ENCODE results near the gene ATXN3L. TPM values are rescaled to one million over a fixed set of nuclear protein-coding genes. Genes with fewer than 3 reads are reported as not detected.

ATXN3L gene
- total RNA-seq, 2 experiments from 2014 or later: not detected

- BruUV-seq (replicated peaks): no TSS peak
- CTCF ChIA-PET (ENCODE audit: unreplicated experiment): no interaction called here
- intact Hi-C loops (cut with micrococcal nuclease; ENCODE audit: unreplicated experiment): no loop called here
Measured at GRCh38 chrX:13340182-13340791, 20.4 kb upstream of the ATXN3L start.

GRCh38 chrX:13339607-13340006 lies 19.8 kb upstream of the ATXN3L start:
- Histone ChIP-seq H3K4me3 (ENCODE audit: low read depth, low read length, poor library complexity, severe bottlenecking) (no peak overlapping the region), H3K4me1 (ENCODE audit: insufficient read depth, low read length, poor library complexity, severe bottlenecking) (peaks cover 2% of the 10 kb centered on the region), H3K27ac (ENCODE audit: low read depth, low read length, poor library complexity, severe bottlenecking) (no peak overlapping the region), H4K20me1 (ENCODE audit: insufficient read depth, low read length) (no peaks in the 10 kb centered on the region), H3K79me2 (ENCODE audit: insufficient read depth, low read depth, low read length) (no peaks in the 10 kb centered on the region), H3K9me3 (ENCODE audit: low read length) (no peaks in the 10 kb centered on the region), H3K4me2 (ENCODE audit: low read length) (no peak overlapping the region), H3K36me3 (ENCODE audit: insufficient read depth, low read length) (no peaks in the 10 kb centered on the region), H3K9me2 (ENCODE audit: insufficient read depth, low read length) (no peaks in the 10 kb centered on the region), H2AFZ (ENCODE audit: low read length) (no peak overlapping the region)
- ChIA-PET CTCF (ENCODE audit: unreplicated experiment) (no interaction called here), POLR2A (interaction anchor here (0.6 kb wide), 1 partner anchor 115 kb away, joined by 3 read pairs; no protein-coding TSS in a partner anchor)
- no peak for DNase-seq (ENCODE audit: low spot score)
- intact Hi-C loops (cut with micrococcal nuclease; ENCODE audit: unreplicated experiment): no loop called here
- no peak for TF ChIP-seq CTCF (conservative IDR thresholded peaks at IDR 0.05; ENCODE audit: low read length)
- TF ChIP-seq EZH2phosphoT487 (IDR thresholded peaks at IDR 0.05; ENCODE audit: borderline replicate concordance, low read depth, low read length): no peak
- BruUV-seq (replicated peaks): no TSS peak

More at GRCh38 chrX:13340182-13340791, 20.4 kb upstream of the ATXN3L start:
- Histone ChIP-seq H3K4me2 (ENCODE audit: low read length) (no peak overlapping the region), H3K9me2 (ENCODE audit: insufficient read depth, low read length) (no peaks in the 10 kb centered on the region), H3K36me3 (ENCODE audit: insufficient read depth, low read length) (no peaks in the 10 kb centered on the region), H3K79me2 (ENCODE audit: insufficient read depth, low read depth, low read length) (no peaks in the 10 kb centered on the region), H2AFZ (ENCODE audit: low read length) (no peak overlapping the region), H4K20me1 (ENCODE audit: insufficient read depth, low read length) (no peaks in the 10 kb centered on the region), H3K27ac (ENCODE audit: low read depth, low read length, poor library complexity, severe bottlenecking) (no peak overlapping the region), H3K4me1 (ENCODE audit: insufficient read depth, low read length, poor library complexity, severe bottlenecking) (peaks cover 9% of the 10 kb centered on the region), H3K4me3 (ENCODE audit: low read depth, low read length, poor library complexity, severe bottlenecking) (no peak overlapping the region), H3K9me3 (ENCODE audit: low read length) (no peaks in the 10 kb centered on the region)
- POLR2A ChIA-PET: interaction anchor here (0.6 kb wide), 1 partner anchor 334 kb away, joined by 5 read pairs; no protein-coding TSS in a partner anchor
- TF ChIP-seq CTCF (conservative IDR thresholded peaks at IDR 0.05; ENCODE audit: low read length): no peak
- no peak for TF ChIP-seq EZH2phosphoT487 (IDR thresholded peaks at IDR 0.05; ENCODE audit: borderline replicate concordance, low read depth, low read length)
- no peak for DNase-seq (ENCODE audit: low spot score)

- H4K20me1 ChIP-seq (ENCODE audit: insufficient read depth, low read length): no peaks in the 10 kb centered on the region
- BruUV-seq (replicated peaks): no TSS peak
- CTCF ChIA-PET (ENCODE audit: unreplicated experiment): no interaction called here
- TF ChIP-seq EZH2phosphoT487 (IDR thresholded peaks at IDR 0.05; ENCODE audit: borderline replicate concordance, low read depth, low read length): no peak
- TF ChIP-seq CTCF (conservative IDR thresholded peaks at IDR 0.05; ENCODE audit: low read length): no peak
- no peaks in the 10 kb centered on the region for H3K9me3 ChIP-seq (ENCODE audit: low read length)
- intact Hi-C loops (cut with micrococcal nuclease; ENCODE audit: unreplicated experiment): no loop called here
- H3K4me2 ChIP-seq (ENCODE audit: low read length): no peak overlapping the region
- H3K79me2 ChIP-seq (ENCODE audit: insufficient read depth, low read depth, low read length): no peaks in the 10 kb centered on the region
- H3K9me2 ChIP-seq (ENCODE audit: insufficient read depth, low read length): no peaks in the 10 kb centered on the region
- DNase-seq (ENCODE audit: low spot score): no peak
- POLR2A ChIA-PET: interaction anchor here (0.6 kb wide), 1 partner anchor 115 kb away, joined by 3 read pairs; no protein-coding TSS in a partner anchor
- no peak overlapping the region for H3K27ac ChIP-seq (ENCODE audit: low read depth, low read length, poor library complexity, severe bottlenecking)
- H3K4me3 ChIP-seq (ENCODE audit: low read depth, low read length, poor library complexity, severe bottlenecking): no peak overlapping the region
- H3K36me3 ChIP-seq (ENCODE audit: insufficient read depth, low read length): no peaks in the 10 kb centered on the region
- H2AFZ ChIP-seq (ENCODE audit: low read length): no peak overlapping the region
- no peaks in the 10 kb centered on the region for H3K4me1 ChIP-seq (ENCODE audit: insufficient read depth, low read length, poor library complexity, severe bottlenecking)
Measured at GRCh38 chrX:13338996-13339515, 19.2 kb upstream of the ATXN3L start.
